Subcutaneous adipose tissue (tissue), 4 donors: ENCODE measurements around the gene DGKB. TPM values are rescaled to one million over a fixed set of nuclear protein-coding genes. Genes with fewer than 3 reads are reported as not detected.

Experiments
- total RNA-seq, 4 donors: library from RNA; depleted of rRNA; stranded (reverse); fragments of >200 nt; gene quantifications; one replicate each; pipeline ENCODE4 v1.1.0, GENCODE V29; 2016
- TF ChIP-seq, protein P1 (sequence below): fragments of 450-650 bp; IDR thresholded peaks from one replicate; pipeline ENCODE4 v1.5.1; 2016; ENCODE audit warnings: low read depth, mild to moderate bottlenecking, control low read depth, antibody characterized with exemption, moderate library complexity

The DGKB gene
- total RNA-seq, 4 donors from 2014 or later: 0.17 TPM; not detected in 3

DNA sequence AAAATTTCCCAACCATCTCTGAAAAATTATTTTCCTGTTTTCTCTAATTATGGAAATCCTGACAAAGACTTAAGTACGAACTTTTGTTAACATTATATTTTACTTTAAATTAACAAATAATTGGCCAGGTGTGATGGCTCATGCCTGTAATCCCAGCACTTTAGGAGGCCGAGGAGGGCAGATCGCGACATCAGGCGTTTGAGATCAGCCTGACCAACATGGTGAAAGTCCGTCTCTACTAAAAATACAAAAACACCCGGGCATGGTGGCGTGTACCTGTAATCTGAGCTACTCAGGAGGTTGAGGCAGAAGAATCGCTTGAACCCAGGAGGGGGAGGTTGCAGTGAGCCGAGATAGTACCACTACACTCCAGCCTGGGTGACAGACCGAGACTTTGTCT lies 32.2 kb downstream of the DGKB start:
- TF ChIP-seq, protein P1, sequence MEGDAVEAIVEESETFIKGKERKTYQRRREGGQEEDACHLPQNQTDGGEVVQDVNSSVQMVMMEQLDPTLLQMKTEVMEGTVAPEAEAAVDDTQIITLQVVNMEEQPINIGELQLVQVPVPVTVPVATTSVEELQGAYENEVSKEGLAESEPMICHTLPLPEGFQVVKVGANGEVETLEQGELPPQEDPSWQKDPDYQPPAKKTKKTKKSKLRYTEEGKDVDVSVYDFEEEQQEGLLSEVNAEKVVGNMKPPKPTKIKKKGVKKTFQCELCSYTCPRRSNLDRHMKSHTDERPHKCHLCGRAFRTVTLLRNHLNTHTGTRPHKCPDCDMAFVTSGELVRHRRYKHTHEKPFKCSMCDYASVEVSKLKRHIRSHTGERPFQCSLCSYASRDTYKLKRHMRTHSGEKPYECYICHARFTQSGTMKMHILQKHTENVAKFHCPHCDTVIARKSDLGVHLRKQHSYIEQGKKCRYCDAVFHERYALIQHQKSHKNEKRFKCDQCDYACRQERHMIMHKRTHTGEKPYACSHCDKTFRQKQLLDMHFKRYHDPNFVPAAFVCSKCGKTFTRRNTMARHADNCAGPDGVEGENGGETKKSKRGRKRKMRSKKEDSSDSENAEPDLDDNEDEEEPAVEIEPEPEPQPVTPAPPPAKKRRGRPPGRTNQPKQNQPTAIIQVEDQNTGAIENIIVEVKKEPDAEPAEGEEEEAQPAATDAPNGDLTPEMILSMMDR: no peak

DNA sequence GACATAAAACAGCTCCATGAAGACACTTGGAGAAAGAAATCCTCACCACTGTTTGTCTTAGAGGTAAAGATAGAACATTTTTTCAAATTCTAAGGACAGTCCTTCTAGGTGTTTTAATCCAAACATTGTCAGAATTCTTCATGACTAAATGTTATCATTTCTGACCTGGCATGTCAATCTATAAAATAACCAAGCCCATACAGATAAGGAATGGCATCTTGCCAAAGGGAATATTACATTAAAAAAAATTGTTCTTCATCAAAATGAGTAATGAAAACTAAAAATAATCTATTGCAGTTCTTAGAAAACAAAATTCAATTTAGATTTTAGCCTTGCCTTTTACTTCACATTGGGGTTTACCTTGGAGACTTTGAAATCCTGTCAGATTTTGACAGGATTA lies 33.6 kb downstream of the DGKB start:
- TF ChIP-seq, protein P1: no peak

DNA sequence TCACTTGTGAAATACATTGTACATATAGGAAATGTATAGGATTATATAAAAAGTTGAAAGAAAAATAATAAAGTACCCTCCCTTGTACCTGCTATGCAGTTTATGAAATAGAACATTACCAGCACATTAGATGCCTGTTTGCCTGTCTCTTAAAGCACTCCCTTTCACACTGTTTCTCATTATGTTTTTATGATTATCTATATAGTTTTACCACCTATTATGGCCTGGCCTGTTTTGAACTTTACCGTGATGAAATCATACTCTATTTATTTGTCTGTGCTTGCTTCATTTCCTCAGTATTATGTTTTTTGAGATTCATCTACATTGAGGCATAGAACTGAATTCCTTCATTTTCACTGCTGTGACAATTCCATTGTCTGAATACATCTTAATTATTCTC lies 41.1 kb downstream of the DGKB start:
- TF ChIP-seq, protein P1: no peak

DNA sequence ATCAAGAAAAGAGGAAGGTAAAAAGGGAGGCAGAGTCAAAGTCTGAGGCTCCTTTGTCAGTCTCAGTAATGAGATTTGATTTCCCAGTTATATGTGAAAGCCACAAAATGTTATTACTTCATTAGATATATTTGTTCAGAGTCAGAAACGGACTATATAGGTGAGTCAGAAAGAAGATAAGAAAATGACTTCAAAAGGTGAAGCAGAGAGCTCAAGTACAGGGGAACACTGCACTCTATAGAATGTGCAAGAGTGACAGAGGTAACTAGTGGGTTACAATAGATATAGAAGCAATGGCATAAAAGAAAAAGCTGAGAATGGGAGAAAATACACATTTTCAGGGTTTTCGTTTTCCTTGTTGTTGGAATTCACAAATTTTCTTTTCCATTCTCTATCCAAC lies 43.3 kb downstream of the DGKB start:
- TF ChIP-seq, protein P1: no peak

DNA sequence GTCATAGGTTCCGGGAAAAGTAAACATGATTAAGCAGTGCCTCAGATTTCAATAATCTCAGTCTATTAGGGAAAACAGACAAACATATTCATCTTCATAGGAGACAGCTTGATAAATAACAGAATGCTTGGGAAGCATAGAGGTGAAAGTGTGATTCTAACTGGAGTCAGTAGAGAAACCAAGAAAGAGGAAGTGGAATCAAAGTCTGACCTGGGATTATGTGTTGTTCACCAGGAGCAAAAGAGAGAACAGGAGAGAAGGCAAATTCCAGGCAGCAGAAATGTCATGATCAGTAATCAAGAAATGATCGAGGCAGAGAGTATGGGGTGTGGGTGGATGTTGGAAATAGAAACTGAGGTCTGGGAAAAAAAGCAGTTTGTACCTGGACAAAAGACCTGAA lies 43.7 kb downstream of the DGKB start:
- TF ChIP-seq, protein P1: no peak

DNA sequence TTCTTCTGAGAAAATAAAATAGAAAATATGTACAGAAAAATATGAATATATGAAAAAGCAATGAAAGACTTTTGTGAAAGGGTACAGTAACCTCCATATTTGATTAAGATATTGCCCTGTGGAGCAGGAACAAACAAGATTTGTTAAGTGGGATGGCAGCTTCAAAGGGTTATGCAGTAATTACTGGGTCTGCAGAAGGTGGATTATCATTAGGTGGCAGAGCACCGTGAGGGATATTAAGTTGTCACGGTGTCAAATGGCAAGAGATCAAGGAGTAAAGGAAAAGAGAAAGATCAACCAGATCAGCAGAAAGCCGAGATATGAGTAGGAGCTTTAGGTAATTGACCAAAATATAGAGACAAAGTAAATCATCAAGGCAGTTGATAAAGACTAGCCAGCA lies 44.1 kb downstream of the DGKB start:
- TF ChIP-seq, protein P1: no peak

DNA sequence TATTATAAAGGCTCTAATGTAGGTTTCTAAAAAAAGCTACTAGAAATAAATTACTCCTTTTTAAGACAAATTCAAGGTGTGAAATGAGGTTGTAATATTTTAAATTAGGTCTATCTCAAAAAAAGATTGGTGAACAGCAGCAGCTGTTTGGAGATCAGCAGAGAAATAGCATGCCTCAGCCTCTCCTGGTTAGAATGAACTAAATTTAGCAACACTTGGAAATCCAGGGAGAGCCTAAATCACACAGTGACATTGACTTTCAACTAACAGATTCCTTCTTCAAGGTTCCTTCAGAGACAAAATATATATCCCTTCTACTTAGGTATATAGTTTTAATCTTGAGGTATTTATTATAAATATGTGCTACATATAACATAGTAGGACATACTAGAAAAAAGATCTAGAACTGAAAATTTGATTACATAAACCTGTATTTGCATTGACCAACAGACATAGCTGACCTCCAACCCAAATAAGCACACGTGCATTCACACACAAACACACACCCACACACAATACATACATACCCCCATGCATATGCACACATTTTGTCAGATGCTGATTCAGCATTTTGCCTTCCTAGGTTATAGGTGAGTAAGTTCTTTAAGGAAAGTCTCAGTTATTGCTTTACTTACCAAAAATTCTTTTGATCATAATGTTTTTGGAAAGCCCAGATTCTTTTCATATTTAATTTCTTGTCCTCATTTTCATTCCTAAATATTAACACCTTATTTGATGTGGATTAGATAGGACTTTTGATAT lies 47.3 kb downstream of the DGKB start:
- TF ChIP-seq, protein P1: no peak
